Measurements from ENCODE around the gene SUV39H1. TPM values are rescaled to one million over a fixed set of nuclear protein-coding genes. Genes with fewer than 3 reads are reported as not detected.

Gene SUV39H1
- total and polyA plus RNA-seq, 9 of the 15 experiments (the other 6 are each of a cell fraction or from before 2014, with no cell fraction given) = 4.7 to 34.7 (median 17.9) TPM

GRCh38 chrX:48702032-48702431 lies 5.5 kb downstream of the SUV39H1 start (continued):
- no peak for TF ChIP-seq TRIM25 (IDR thresholded peaks at IDR 0.05; ENCODE audit: borderline replicate concordance)
- TF ChIP-seq HINFP (tag; conservative IDR thresholded peaks at IDR 0.05; ENCODE audit: low read depth) = no peak
- TF ChIP-seq POLR2AphosphoS2 (IDR thresholded peaks at IDR 0.05; ENCODE audit: low read length) = no peak
- TF ChIP-seq COPS2 (conservative IDR thresholded peaks at IDR 0.05) = no peak
- TF ChIP-seq HMGN3 (IDR thresholded peaks at IDR 0.05; ENCODE audit: borderline replicate concordance, extremely low read depth, insufficient read length, low read depth, low read length) = no peak
- TF ChIP-seq KLF1 (tag; IDR thresholded peaks at IDR 0.05) = peak; percentile 79; the same call in 1 of the 2 replicates
- TF ChIP-seq, protein P1, sequence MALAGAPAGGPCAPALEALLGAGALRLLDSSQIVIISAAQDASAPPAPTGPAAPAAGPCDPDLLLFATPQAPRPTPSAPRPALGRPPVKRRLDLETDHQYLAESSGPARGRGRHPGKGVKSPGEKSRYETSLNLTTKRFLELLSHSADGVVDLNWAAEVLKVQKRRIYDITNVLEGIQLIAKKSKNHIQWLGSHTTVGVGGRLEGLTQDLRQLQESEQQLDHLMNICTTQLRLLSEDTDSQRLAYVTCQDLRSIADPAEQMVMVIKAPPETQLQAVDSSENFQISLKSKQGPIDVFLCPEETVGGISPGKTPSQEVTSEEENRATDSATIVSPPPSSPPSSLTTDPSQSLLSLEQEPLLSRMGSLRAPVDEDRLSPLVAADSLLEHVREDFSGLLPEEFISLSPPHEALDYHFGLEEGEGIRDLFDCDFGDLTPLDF (CRISPR knock-in tag; IDR thresholded peaks at IDR 0.05) = no peak
- no peak for TF ChIP-seq SRSF3 (IDR thresholded peaks at IDR 0.05; ENCODE audit: insufficient read depth, low read length)
- TF ChIP-seq CCNT2 (IDR thresholded peaks at IDR 0.05; ENCODE audit: borderline replicate concordance, extremely low read depth, insufficient read length, low read depth, low read length) = no peak
- TF ChIP-seq ZNF717 (CRISPR knock-in tag; IDR thresholded peaks at IDR 0.05) = no peak
- no peak for TF ChIP-seq IRF1 (CRISPR knock-in tag; IDR thresholded peaks at IDR 0.05; ENCODE audit: borderline replicate concordance)
- TF ChIP-seq CBFA2T3 (IDR thresholded peaks at IDR 0.05) = peak; percentile 90
- no peak for TF ChIP-seq TAF1 (IDR thresholded peaks at IDR 0.05; ENCODE audit: control insufficient read depth, extremely low read depth, insufficient read depth, low read length, severe bottlenecking)
- no peak for TF ChIP-seq ZNF121 (CRISPR knock-in tag; conservative IDR thresholded peaks at IDR 0.05)
- no peak for TF ChIP-seq NCOA4 (IDR thresholded peaks at IDR 0.05; ENCODE audit: partially characterized antibody)
- no peak for TF ChIP-seq NELFE (IDR thresholded peaks at IDR 0.05; ENCODE audit: insufficient read depth, insufficient read length)
- no peak for TF ChIP-seq GATAD2B (IDR thresholded peaks at IDR 0.05; ENCODE audit: borderline replicate concordance)
- peak; percentile 93 for TF ChIP-seq SMAD4 (CRISPR knock-in tag; conservative IDR thresholded peaks at IDR 0.05)
- no peak for TF ChIP-seq ZNF224 (CRISPR knock-in tag; IDR thresholded peaks at IDR 0.05)
- no peak for TF ChIP-seq FUS (optimal IDR thresholded peaks at IDR 0.05; ENCODE audit: low read depth, low read length)
- TF ChIP-seq ZNF512 (tag; IDR thresholded peaks at IDR 0.05) = no peak
- no peak for TF ChIP-seq ZBTB17 (CRISPR knock-in tag; IDR thresholded peaks at IDR 0.05)
- TF ChIP-seq RFX5 (IDR thresholded peaks at IDR 0.05; ENCODE audit: low read depth, low read length) = no peak
- TF ChIP-seq ZC3H8 (IDR thresholded peaks at IDR 0.05) = no peak

All from K562 (cell line).